Amniotic stem cell (primary cell): ENCODE measurements around the gene MOK.

Experiments used
- DNase-seq: peaks from one replicate; lab custom pipeline; 2025; lab: John Stamatoyannopoulos, UW

The MOK gene

GRCh38 chr14:102283631-102284129 is 21.3 kb downstream of the MOK start:
- no peak for DNase-seq

DNA sequence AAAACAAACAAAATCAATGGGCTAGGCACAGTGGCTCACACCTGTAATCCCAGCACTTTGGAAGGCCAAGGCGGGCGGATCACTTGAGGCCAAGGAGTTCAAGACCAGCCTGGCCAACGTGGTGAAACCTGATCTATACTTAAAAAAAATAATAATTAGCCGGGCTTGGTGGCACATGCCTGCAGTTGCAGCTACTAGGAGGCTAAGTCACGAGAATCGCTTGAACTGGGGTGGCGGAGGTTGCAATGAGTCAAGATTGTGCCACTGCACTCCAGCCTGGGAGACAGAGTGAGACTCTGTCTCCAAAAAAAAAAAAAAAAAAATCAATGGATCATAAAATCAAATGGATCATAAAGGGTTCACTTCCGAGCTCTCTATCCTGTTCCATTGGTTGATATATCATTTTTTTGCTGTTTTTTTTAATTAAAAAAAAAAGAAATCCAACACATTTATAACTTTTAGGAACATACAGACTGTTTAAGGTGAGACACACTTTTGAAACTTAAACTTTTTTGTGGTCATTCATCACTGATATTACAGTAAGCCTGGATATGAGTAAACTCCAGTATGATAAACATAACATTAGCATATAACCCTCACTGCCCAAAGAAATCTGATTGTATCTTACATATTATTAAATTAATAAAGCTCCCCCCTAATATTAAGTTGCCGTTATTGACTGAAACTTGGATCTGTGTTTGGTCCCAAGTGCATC is 22.1 kb downstream of the MOK start:
- no peak for DNase-seq

DNA sequence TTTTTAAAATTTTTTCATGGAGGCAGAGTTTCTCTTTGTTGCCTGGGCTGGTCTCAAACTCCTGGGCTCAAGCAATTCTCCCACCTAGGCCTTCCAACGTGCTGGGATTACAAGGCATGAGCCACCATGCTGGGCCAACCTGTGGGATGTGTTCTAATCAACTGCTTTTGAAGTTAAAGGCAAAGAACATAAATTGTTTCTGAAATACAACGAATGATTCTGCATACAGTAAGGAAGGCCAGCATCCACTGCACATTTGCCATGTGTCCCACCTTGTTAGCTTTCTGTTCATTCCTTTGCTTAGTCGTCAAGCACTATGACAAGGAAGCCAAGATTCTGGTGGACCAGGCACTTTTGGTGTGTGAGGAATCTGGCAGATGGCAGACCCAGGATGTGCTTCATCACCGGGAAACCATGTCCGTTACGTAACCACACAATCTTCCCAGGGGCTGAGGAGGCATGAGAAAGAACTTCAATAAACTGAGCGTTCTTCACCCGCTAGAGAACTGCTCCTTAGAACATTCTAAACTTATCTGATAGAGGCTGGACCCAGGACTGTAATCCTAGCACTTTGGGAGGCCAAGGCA is 24.5 kb downstream of the MOK start:
- DNase-seq, result peak; percentile 78

- DNase-seq, result peak; percentile 90
These were observed 25.1 kb downstream of the MOK start for GRCh38 chr14:102279688-102280348.

GRCh38 chr14:102279282-102279681 is 25.7 kb downstream of the MOK start:
- no peak for DNase-seq

- DNase-seq, result no peak
These were observed 26.4 kb downstream of the MOK start for GRCh38 chr14:102278631-102278935.

GRCh38 chr14:102277874-102278630 is 26.9 kb downstream of the MOK start:
- DNase-seq, result no peak

GRCh38 chr14:102275866-102276265 is 29.1 kb downstream of the MOK start:
- DNase-seq, result no peak

GRCh38 chr14:102272392-102272791 is 32.6 kb downstream of the MOK start:
- no peak for DNase-seq

- no peak for DNase-seq
These were observed 40.2 kb downstream of the MOK start for GRCh38 chr14:102264775-102265174.

DNA sequence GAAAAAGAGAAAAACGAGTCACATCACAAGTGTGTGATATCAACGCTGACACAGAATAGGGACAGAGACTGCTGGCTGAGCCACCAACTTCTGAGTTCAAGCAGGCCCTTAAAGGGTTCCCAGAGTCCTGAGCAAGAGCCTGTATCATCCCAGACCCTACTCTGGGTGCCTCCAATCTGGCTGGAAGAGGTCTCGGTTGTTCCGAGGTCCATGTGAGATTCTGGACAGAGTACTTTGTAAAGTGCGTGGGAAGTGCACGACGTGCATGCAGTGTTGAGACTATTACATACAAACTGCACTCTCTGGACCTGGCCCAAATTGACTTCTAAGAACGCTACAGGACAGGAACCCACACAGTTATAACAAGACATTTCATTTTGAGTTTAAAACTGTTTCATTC is 40.6 kb downstream of the MOK start:
- no peak for DNase-seq

DNA sequence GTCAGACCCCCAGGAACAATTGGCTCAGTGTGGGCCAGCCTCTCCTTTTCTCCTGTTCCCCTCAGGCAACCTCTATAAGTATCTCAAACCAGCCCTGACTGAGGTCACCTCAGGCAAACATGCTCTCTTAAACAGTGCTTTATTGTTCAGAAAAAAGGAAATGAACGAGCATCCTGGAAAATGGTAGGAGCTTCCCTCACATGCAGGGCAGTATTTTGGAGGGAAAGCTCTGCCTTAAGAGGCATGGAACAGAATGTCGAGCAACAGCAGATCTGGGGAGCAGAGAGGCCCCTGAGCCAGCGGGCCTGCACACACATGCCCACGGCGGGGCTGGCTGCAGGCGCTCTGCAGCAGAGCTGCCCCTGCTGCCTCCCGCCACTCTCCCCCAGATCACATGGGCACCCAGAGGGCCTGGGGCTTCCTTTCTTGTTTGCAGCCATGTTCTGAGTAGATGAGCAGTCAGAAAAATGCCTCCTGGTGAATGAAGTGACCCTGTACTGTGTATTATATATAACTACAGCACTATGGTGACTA is 42.0 kb downstream of the MOK start:
- DNase-seq, result no peak

- DNase-seq, result no peak
These were observed 46.8 kb downstream of the MOK start for GRCh38 chr14:102258136-102258535.

- DNase-seq, result no peak
These were observed 48.2 kb downstream of the MOK start for GRCh38 chr14:102256716-102257115.

DNA sequence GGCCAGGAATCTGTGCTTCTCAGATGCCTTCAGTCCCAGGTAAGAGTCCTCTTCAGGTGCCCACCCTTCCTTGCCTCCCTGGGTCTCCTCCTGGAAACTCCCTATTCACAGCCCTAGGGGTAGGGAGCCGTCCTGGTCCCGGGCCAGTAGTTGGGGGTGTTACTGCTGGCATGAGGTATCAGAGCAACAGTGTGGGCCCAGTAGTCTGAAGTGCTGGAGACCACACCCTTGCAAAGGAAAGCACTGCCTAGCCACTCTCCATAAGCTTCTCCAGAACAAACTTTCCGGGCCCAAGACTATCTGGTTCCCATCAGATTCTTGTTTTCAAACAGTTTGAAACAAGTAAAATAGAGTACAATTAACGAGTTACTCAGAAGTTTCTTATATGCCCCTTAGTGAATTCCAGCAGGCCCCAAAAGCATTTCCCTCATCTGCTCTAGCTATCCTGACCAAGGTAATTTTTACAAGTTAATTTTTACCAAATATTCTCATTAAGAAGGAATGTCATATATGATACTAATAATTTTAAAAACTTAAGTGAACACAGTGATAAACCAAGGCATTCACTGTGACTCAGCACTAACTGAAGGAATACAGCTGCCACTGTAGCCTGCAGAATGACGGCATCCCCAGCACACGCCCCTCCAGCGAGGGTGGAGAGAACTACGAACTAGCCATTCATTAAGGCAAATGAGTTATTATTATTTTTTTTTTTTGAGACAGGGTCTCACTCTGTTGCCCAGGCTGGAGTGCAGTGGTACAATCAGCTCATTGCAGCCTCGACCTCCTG is 49.4 kb downstream of the MOK start:
- DNase-seq, result no peak

DNA sequence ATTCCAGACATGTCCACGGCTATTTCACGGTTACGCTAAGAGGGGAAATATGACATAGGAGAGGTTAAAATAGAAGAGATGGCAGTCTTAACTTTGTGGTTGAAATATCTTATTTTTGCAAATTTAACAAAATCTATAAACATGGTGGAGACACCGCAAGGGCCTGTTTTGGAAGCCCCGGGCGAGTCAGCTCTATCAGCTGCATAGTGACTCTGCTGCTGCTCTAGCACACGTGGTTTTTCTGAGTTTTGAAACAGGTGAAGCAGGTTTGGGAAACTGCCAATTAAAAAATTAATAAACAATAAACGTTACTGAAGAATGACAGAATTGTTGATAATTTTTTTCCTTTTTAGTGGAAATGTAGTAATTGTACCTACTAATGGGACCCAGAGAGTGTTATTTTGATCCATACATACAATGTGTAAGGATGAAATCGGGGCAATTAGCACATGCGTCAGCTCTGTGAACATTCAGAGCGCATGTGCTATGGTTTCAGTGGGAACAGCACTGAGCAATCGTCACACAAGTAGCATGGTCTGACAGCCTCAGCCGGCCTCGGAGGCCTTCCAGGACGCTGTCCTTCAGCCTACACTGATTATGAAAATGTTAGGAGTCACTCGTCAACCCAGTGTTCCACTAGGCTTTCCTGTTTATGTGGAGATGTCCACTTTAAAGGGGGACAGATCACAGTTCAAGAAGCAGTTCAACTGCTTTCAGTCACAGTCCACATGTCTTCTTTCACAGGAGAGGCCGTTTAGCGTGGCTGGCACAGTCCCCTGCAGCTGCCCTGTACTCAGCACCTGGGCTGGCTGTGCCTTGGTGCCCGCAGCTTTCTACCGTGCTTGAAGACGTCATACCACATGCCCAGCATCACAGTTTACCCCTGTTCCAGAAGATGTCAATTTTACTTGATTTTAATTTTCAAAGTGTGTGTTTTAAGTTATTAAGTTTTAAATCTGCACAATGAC is 51.8 kb downstream of the MOK start:
- DNase-seq, result no peak

- no peak for DNase-seq
These were observed 53.8 kb downstream of the MOK start for GRCh38 chr14:102251161-102251560.

DNA sequence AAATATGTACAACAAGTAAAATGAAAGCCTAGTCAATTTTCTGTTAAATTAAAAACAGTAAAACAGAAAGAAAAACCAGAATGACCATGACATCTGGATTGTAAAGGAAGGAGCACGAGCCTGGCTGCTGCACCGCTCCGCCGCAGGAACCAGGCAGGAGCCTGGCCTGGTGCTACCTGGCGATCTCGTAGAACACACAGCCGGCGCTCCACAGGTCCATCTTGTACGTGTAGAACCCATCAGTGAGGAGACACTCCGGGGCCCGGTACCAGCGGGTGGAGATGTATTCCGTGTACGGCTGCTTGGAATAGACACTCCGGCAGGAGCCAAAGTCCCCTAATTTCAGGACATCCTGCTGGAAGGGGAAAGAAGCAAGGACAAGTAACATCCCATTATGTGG is 54.3 kb downstream of the MOK start:
- no peak for DNase-seq

GRCh38 chr14:102249981-102250380 is 55.0 kb downstream of the MOK start:
- no peak for DNase-seq

DNA sequence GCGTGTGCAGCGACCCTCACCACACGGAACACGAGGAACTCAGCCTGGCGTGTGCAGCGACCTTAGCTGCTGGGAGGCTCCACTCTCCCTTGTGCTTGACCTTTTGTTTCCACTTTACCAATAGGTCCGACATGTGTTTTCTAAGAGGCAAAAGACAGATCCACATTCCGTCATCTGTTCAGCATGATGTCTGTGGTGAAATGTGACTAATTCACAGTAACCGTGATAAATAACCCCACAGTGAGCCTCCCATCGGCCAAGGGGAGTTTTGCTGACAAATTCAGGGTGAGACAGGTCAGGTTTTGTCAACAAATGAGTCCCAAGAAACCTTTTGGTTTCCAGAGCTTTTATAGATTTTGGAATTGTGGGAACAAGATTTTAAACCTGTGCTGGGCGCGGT is 55.9 kb downstream of the MOK start:
- DNase-seq, result no peak
